BLaER1 treated with 17β-estradiol and CSF1 and Interleukin-3, amounts not matched to agents 10 nM and 100 nM (cell line): ENCODE measurements around the gene RFTN1.
"Not testable (repeated sequence)": the region's sequence is repeated elsewhere in the genome, so short reads cannot be mapped to it uniquely, and the experiment has no call there.

Source experiments
- H3K27ac ChIP-seq, 11 experiments: shearing (Covaris generic); formaldehyde crosslinking; 2 replicates each; pipeline ENCODE4 v1.8.1; 2022
- H3K27me3 ChIP-seq, 11 experiments: shearing (Covaris generic); formaldehyde crosslinking; 2 replicates each; pipeline ENCODE4 v1.8.1; 2022
- H3K36me3 ChIP-seq, 11 experiments: shearing (Covaris generic); formaldehyde crosslinking; 2 replicates each; pipeline ENCODE4 v1.8.1; 2022
- H3K4me1 ChIP-seq, 10 experiments: shearing (Covaris generic); formaldehyde crosslinking; 2 replicates each; pipeline ENCODE4 v1.8.1; 2022
- H3K4me2 ChIP-seq, 11 experiments: shearing (Covaris generic); formaldehyde crosslinking; 2 replicates each; pipeline ENCODE4 v1.8.1; 2022
- H3K4me3 ChIP-seq, 10 experiments: shearing (Covaris generic); formaldehyde crosslinking; 2 replicates each; pipeline ENCODE4 v1.8.1; 2022
- H3K9ac ChIP-seq, 11 experiments: shearing (Covaris generic); formaldehyde crosslinking; 2 replicates each; pipeline ENCODE4 v1.8.1; 2022
- H3K9me3 ChIP-seq, 11 experiments: shearing (Covaris generic); formaldehyde crosslinking; replicated peaks in 1 of 11; 2 replicates each; pipeline ENCODE4 v1.8.1; 2022
- H4K20me1 ChIP-seq, 11 experiments: shearing (Covaris generic); formaldehyde crosslinking; 2 replicates each; pipeline ENCODE4 v1.8.1; 2022
- Cebpa-rat ChIP-seq, 11 experiments: shearing (Covaris generic); IDR thresholded peaks; 2 replicates each; pipeline ENCODE4 v1.8.1; 2022

The RFTN1 gene

GRCh38 chr3:16318176-16318575 lies 195.3 kb downstream of the RFTN1 start:
- H3K27me3 ChIP-seq = no peaks in the 10 kb centered on the region
- peaks cover 8 to 81% (median 39%) of the 10 kb centered on the region in 11 experiments; a peak in 17 of 22 replicates for H4K20me1 ChIP-seq
- H3K4me3 ChIP-seq = no peak overlapping the region
- peaks cover 3 to 15% (median 10%) of the 10 kb centered on the region in 10 experiments; a peak in 11 of 20 replicates for H3K4me1 ChIP-seq
- H3K9me3 ChIP-seq = no peaks in the 10 kb centered on the region
- no peak overlapping the region for H3K27ac ChIP-seq
- H3K4me2 ChIP-seq = no peak overlapping the region
- TF ChIP-seq Cebpa-rat (IDR thresholded peaks at IDR 0.05) = no peak
- no peak overlapping the region for H3K9ac ChIP-seq
- H3K36me3 ChIP-seq = peaks cover 96 to 100% (median 100%) of the 10 kb centered on the region in 11 experiments

DNA sequence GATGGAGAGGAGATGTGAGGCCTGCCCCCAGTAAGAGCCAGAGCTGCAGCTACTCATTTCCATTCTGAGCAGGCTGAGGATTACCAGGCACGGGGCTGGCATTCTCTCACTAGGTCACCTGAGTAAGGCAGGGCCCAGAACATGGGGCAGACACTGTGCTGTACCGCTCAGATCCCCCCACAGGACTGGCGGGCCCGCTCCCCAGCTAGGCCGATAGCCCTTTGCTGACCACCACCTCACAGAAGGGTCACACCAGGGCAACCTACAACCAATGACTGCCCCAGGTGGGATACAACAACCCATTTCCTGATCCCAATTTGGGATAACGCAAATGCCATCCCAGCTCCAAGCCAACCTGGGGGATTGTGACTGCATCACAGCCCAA lies 195.9 kb downstream of the RFTN1 start:
- peaks cover 9 to 81% (median 34%) of the 10 kb centered on the region in 11 experiments; a peak in 18 of 22 replicates for H4K20me1 ChIP-seq
- no peak overlapping the region for H3K27ac ChIP-seq
- no peaks in the 10 kb centered on the region for H3K27me3 ChIP-seq
- H3K36me3 ChIP-seq = peaks cover 93 to 100% (median 97%) of the 10 kb centered on the region in 11 experiments
- H3K4me1 ChIP-seq = peaks cover 10 to 21% (median 13%) of the 10 kb centered on the region in 10 experiments
- no peaks in the 10 kb centered on the region for H3K9me3 ChIP-seq
- H3K4me2 ChIP-seq = no peak overlapping the region
- H3K9ac ChIP-seq = no peak overlapping the region
- TF ChIP-seq Cebpa-rat (IDR thresholded peaks at IDR 0.05) = no peak
- H3K4me3 ChIP-seq = no peak overlapping the region

DNA sequence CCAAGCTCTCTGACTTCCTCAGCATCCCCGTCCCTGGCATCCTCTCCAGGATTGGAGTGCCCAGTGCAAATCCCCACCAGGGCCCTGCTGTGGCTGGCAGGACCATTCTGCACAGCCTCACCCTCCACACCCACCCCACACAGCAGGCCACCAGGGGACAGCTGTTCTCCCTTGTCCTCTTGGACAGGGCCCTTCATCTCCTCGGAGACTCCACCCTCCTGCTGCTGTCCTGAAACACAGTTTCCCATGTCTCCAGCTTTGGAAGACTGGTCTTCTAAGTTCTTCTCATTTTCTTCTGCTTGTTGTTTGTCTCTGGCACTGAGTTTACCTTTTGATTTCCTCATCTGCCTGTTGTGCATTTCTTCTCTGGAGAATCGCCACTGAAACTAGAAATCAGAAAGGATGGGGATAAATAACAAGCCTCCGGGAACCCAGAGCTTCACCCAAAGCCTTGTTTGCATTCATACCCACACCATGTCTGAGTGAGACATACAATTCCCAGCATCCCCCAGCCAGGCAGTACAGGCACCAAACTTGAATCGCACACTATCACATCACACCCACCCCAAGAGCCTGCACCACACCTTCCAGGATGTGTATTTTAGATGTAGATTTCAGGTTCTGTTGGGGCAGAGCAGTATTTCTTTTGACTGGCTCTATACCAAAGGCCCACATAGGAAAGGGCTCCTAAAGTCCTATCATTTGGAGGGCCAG lies 196.5 kb downstream of the RFTN1 start:
- Histone ChIP-seq H3K27ac (no peak overlapping the region), H3K9me3 (no peaks in the 10 kb centered on the region), H3K4me1 (peaks cover 13 to 26% (median 17%) of the 10 kb centered on the region in 10 experiments), H4K20me1 (peaks cover 13 to 85% (median 36%) of the 10 kb centered on the region in 11 experiments; a peak in 18 of 22 replicates), H3K4me3 (no peak overlapping the region), H3K4me2 (no peak overlapping the region), H3K27me3 (no peaks in the 10 kb centered on the region), H3K36me3 (peaks cover 87 to 95% (median 91%) of the 10 kb centered on the region in 11 experiments), H3K9ac (no peak overlapping the region)
- TF ChIP-seq Cebpa-rat (IDR thresholded peaks at IDR 0.05) = no peak

- peaks cover 81 to 93% (median 85%) of the 10 kb centered on the region in 11 experiments for H3K36me3 ChIP-seq
These were observed 197.1 kb downstream of the RFTN1 start for GRCh38 chr3:16316396-16316795.

GRCh38 chr3:16315623-16316022 lies 197.9 kb downstream of the RFTN1 start:
- H3K36me3 ChIP-seq = peaks cover 75 to 85% (median 79%) of the 10 kb centered on the region in 11 experiments
- no peaks in the 10 kb centered on the region for H3K27me3 ChIP-seq
- peaks cover 4 to 30% (median 24%) of the 10 kb centered on the region in 10 experiments for H3K4me1 ChIP-seq
- H3K4me2 ChIP-seq = no peak overlapping the region
- no peak overlapping the region for H3K27ac ChIP-seq
- peaks cover 13 to 77% (median 34%) of the 10 kb centered on the region in 11 experiments; a peak in 18 of 22 replicates for H4K20me1 ChIP-seq
- H3K9me3 ChIP-seq = no peaks in the 10 kb centered on the region
- no peak overlapping the region for H3K4me3 ChIP-seq
- no peak overlapping the region for H3K9ac ChIP-seq
- no peak for TF ChIP-seq Cebpa-rat (IDR thresholded peaks at IDR 0.05)

More at GRCh38 chr3:16316396-16316795, 197.1 kb downstream of the RFTN1 start:
- H3K9me3 ChIP-seq = no peaks in the 10 kb centered on the region
- H4K20me1 ChIP-seq = peaks cover 13 to 85% (median 41%) of the 10 kb centered on the region in 11 experiments; a peak in 18 of 22 replicates
- H3K4me1 ChIP-seq = peaks cover 11 to 32% (median 23%) of the 10 kb centered on the region in 10 experiments
- no peak overlapping the region for H3K27ac ChIP-seq
- H3K4me3 ChIP-seq = no peak overlapping the region
- no peak for TF ChIP-seq Cebpa-rat (IDR thresholded peaks at IDR 0.05)
- H3K9ac ChIP-seq = no peak overlapping the region
- H3K4me2 ChIP-seq = no peak overlapping the region
- H3K27me3 ChIP-seq = no peaks in the 10 kb centered on the region

DNA sequence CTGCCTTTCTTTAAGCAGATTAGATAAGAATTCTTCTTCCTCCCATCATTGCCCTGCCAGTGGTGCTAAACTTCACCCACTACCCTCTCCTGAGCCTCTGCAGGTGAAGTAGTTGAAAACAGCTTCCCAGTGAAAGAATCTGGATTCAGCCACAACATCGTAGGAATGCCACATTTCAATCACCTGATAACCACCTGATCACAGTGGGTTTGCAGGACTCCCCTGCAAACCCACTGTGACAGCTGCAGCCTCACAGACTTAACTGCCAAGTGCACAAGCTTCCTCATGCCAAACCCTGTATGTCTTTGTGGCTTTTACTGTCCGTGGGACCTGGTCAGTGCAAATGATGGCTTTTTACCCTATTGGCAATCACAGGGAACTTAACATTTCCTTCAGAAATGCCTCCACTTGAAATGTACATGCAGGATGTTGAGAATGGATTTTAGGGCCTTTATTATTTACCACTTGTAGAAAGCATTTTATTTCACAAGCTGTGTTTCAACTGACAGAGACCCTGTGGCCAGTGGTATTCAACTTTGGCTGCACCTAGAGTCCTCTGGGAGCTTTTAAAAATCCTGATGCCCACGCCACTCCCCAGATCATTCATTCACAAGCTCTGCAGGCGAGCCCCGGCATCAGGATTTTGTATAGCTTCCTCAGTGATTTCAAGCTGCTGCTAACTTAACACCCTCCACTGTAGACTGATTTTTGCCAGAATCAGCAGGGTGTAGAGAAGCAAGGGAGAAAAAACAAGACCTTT lies 199.4 kb downstream of the RFTN1 start:
- no peak for TF ChIP-seq Cebpa-rat (IDR thresholded peaks at IDR 0.05)
- H3K27ac ChIP-seq = no peak overlapping the region
- H3K9me3 ChIP-seq = no peaks in the 10 kb centered on the region
- no peak overlapping the region for H3K9ac ChIP-seq
- H3K36me3 ChIP-seq = peaks cover 65 to 77% (median 70%) of the 10 kb centered on the region in 11 experiments
- H3K4me1 ChIP-seq = peaks cover 11 to 35% (median 26%) of the 10 kb centered on the region in 10 experiments
- no peak overlapping the region for H3K4me2 ChIP-seq
- H3K27me3 ChIP-seq = no peaks in the 10 kb centered on the region
- no peak overlapping the region for H3K4me3 ChIP-seq
- H4K20me1 ChIP-seq = peaks cover 13 to 64% (median 28%) of the 10 kb centered on the region in 11 experiments; a peak in 18 of 22 replicates

GRCh38 chr3:16311960-16312451 lies 201.5 kb downstream of the RFTN1 start:
- 0 out of 22 replicates have a peak, but pooled peaks of 2 of the 11 experiments have one; percentile 9 to 17 for TF ChIP-seq Cebpa-rat (IDR thresholded peaks at IDR 0.05)
- Histone ChIP-seq H3K9me3 (no peaks in the 10 kb centered on the region), H3K36me3 (peaks cover 52 to 72% (median 62%) of the 10 kb centered on the region in 11 experiments), H3K4me3 (no peak overlapping the region), H4K20me1 (peaks cover 7 to 49% (median 22%) of the 10 kb centered on the region in 11 experiments; a peak in 17 of 22 replicates), H3K4me1 (peaks cover 11 to 35% (median 26%) of the 10 kb centered on the region in 10 experiments), H3K4me2 (peak overlapping the region; percentile 1 to 79 (median 60); a peak in 18 of 22 replicates), H3K27me3 (no peaks in the 10 kb centered on the region), H3K9ac (peak overlapping the region in 2 of 11 experiments; percentile 20 to 21; a peak in 1 of 22 replicates), H3K27ac (peak overlapping the region in 8 of 11 experiments; percentile 4 to 66 (median 30); a peak in 13 of 22 replicates)

GRCh38 chr3:16310486-16310885 lies 203.0 kb downstream of the RFTN1 start:
- H3K4me3 ChIP-seq, H3K27ac ChIP-seq: not testable (repeated sequence)

More at GRCh38 chr3:16310486-16310885, 203.0 kb downstream of the RFTN1 start:
- Histone ChIP-seq H4K20me1 (peaks cover 4 to 35% (median 22%) of the 10 kb centered on the region in 11 experiments; a peak in 16 of 22 replicates), H3K36me3 (peaks cover 39 to 72% (median 56%) of the 10 kb centered on the region in 11 experiments), H3K4me1 (peaks cover 11 to 35% (median 26%) of the 10 kb centered on the region in 10 experiments)
- H3K27me3 ChIP-seq, H3K9ac ChIP-seq, H3K4me2 ChIP-seq, H3K9me3 ChIP-seq: not testable (repeated sequence)
